Osteoblast (primary cell): ENCODE measurements around the gene PXDN. TPM values are rescaled to one million over a fixed set of nuclear protein-coding genes. Genes with fewer than 3 reads are reported as not detected.

Experiments used
- DNase-seq: peaks from one replicate; pipeline ENCODE4 v3.0.0; 2011; ENCODE audit warnings: low spot score, mixed read lengths; ENCODE audit not compliant: insufficient read length; ENCODE audit errors: missing footprints
- H2AFZ ChIP-seq: 2 replicates; pipeline ENCODE4 v1.6.0; 2011; ENCODE audit warnings: mild to moderate bottlenecking, low read length
- H3K27ac ChIP-seq: 2 replicates; pipeline ENCODE4 v1.5.1; 2011; ENCODE audit warnings: mild to moderate bottlenecking, low read depth, low read length, moderate library complexity
- H3K27me3 ChIP-seq: 2 replicates; pipeline ENCODE4 v1.6.0; 2012; ENCODE audit warnings: mild to moderate bottlenecking, control low read depth, inconsistent platforms, low read length, moderate library complexity; ENCODE audit not compliant: insufficient read depth
- H3K36me3 ChIP-seq: 2 replicates; pipeline ENCODE4 v1.5.1; 2011; ENCODE audit warnings: mild to moderate bottlenecking, low read length, control low read depth, moderate library complexity; ENCODE audit not compliant: insufficient read depth
- H3K4me1 ChIP-seq: 2 replicates; pipeline ENCODE4 v1.5.1; 2011; ENCODE audit warnings: mild to moderate bottlenecking, low read length, control low read depth, moderate library complexity; ENCODE audit not compliant: insufficient read depth
- H3K4me2 ChIP-seq: 2 replicates; pipeline ENCODE4 v1.6.0; 2011; ENCODE audit warnings: mild to moderate bottlenecking, low read length; ENCODE audit not compliant: insufficient read depth
- H3K4me3 ChIP-seq: fragments of 200-600 bp; sonication (generic); 3 replicates; pipeline ENCODE4 v1.5.1; 2012; ENCODE audit warnings: mild to moderate bottlenecking, low read length, inconsistent platforms; ENCODE audit not compliant: insufficient read depth
- H3K79me2 ChIP-seq: 2 replicates; pipeline ENCODE4 v1.6.0; 2012; ENCODE audit warnings: mild to moderate bottlenecking, low read length, control low read depth, inconsistent platforms; ENCODE audit not compliant: insufficient read depth
- H3K9me3 ChIP-seq: 2 replicates; pipeline ENCODE4 v1.5.1; 2011; ENCODE audit warnings: low read depth, low read length, control low read depth
- H4K20me1 ChIP-seq: 2 replicates; pipeline ENCODE4 v1.6.0; 2012; ENCODE audit warnings: mild to moderate bottlenecking, low read length, control low read depth; ENCODE audit not compliant: insufficient read depth
- CTCF ChIP-seq: IDR thresholded peaks from 2 replicates; pipeline ENCODE4 v1.5.1; 2011; ENCODE audit warnings: mild to moderate bottlenecking, low read depth, low read length, moderate library complexity; ENCODE audit errors: extremely low read depth
- total RNA-seq: library from RNA; depleted of rRNA; stranded (reverse); fragments of >200 nt; gene quantifications from 2 replicates; pipeline ENCODE4 v1.2.3, GENCODE V29; 2012

PXDN gene
- total RNA-seq, 1 donor: 307 TPM

- H4K20me1 ChIP-seq: peaks cover 13% of the 10 kb centered on the region
- H3K79me2 ChIP-seq: peaks cover 46% of the 10 kb centered on the region
- peak; percentile 70 for TF ChIP-seq CTCF
Observed at GRCh38 chr2:1742681-1743395, 1.5 kb downstream of the PXDN start.

DNA sequence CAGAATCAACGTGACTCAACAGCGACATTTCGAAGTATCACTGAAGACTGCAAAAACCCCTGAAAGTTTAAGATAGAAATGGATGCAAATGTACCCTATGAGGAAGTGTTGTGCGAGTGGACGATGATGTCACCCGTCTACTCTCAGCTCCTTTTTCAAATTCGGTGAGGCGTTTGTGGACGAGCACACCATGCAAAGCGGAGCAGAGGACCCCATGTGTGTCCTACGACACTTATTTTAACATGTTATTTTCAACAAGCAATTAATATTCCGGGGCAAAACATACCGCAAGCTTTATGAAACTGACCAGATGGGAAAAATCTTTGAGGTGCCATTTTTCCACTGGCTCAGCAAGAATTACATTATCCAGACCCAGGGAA lies 2.0 kb downstream of the PXDN start:
- peak overlapping the region; percentile 77 for H3K4me3 ChIP-seq
- peak overlapping the region; percentile 77 for H3K4me2 ChIP-seq
- peaks cover 13% of the 10 kb centered on the region for H4K20me1 ChIP-seq
- peaks cover 27% of the 10 kb centered on the region for H3K4me1 ChIP-seq
- peaks cover 6% of the 10 kb centered on the region for H3K36me3 ChIP-seq
- H3K79me2 ChIP-seq: peaks cover 47% of the 10 kb centered on the region
- peak; percentile 79 for DNase-seq
- peak overlapping the region; percentile 86 for H3K27ac ChIP-seq
- H3K27me3 ChIP-seq: peaks cover 7% of the 10 kb centered on the region
- no peak for TF ChIP-seq CTCF
- H3K9me3 ChIP-seq: no peaks in the 10 kb centered on the region
- no peak overlapping the region for H2AFZ ChIP-seq

More at GRCh38 chr2:1742681-1743395, 1.5 kb downstream of the PXDN start:
- peak; percentile 97 for DNase-seq
- peaks cover 9% of the 10 kb centered on the region for H3K27me3 ChIP-seq
- peak overlapping the region; percentile 77 for H3K4me3 ChIP-seq
- peaks cover 6% of the 10 kb centered on the region for H3K36me3 ChIP-seq
- H3K4me1 ChIP-seq: peaks cover 21% of the 10 kb centered on the region
- H3K27ac ChIP-seq: peak overlapping the region; percentile 86
- no peaks in the 10 kb centered on the region for H3K9me3 ChIP-seq
- H3K4me2 ChIP-seq: peak overlapping the region; percentile 77
- H2AFZ ChIP-seq: peak overlapping the region; percentile 5

GRCh38 chr2:1741851-1742250 lies 2.5 kb downstream of the PXDN start:
- Histone ChIP-seq H3K79me2 (peaks cover 47% of the 10 kb centered on the region), H3K9me3 (no peaks in the 10 kb centered on the region), H3K4me2 (peak overlapping the region; percentile 77), H3K4me3 (no peak overlapping the region), H3K4me1 (peaks cover 31% of the 10 kb centered on the region), H3K27me3 (peaks cover 3% of the 10 kb centered on the region), H3K27ac (peak overlapping the region; percentile 86), H2AFZ (no peak overlapping the region), H4K20me1 (peaks cover 13% of the 10 kb centered on the region), H3K36me3 (peaks cover 6% of the 10 kb centered on the region)
- DNase-seq: peak; percentile 35
- TF ChIP-seq CTCF: no peak

DNA sequence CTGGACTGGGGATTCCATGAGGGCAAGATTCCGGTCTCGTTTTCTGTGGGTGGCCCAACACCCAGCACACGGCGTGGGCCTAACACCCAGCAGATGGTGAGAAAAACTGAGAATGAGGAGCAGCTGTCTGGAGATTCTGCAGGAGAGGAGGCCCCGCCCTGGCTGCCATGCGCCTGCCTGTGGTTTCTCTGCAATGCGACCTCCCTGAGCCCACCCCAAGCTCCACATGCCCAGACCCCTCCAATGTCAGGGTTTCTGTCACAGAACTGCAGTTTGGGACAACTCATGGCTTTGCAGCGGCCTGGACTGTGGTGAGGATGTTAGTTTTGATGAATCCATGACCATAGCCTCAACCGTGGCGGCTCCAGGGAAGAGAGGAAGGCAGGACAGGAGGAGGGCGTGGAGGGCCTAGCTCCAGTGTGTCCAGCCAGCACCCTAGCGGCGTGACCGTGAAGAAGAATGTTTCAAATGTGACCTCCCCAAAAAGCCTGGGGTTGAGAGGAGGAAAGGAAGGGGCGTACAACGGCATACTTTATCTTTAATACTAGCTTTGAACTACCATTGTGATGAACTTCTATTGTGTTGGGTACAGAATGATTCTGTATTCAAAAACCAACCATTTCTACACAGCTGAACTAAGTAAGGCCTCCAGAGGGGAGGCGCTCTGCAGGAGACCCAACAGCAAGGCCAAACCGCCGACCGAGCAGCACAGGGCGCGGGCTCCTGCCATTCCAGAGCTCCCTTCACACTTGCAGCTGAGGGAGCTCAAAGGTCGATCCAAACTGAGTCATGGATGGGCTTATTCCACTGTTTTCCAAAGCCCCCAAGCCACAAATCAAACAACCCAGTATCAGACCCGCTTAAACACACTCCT lies 3.4 kb downstream of the PXDN start:
- no peak for TF ChIP-seq CTCF
- no peak overlapping the region for H3K27ac ChIP-seq
- peak; percentile 71 for DNase-seq
- H3K4me2 ChIP-seq: no peak overlapping the region
- no peak overlapping the region for H2AFZ ChIP-seq
- peaks cover 6% of the 10 kb centered on the region for H3K36me3 ChIP-seq
- no peaks in the 10 kb centered on the region for H3K9me3 ChIP-seq
- H3K27me3 ChIP-seq: no peaks in the 10 kb centered on the region
- peaks cover 56% of the 10 kb centered on the region for H3K79me2 ChIP-seq
- H3K4me1 ChIP-seq: peaks cover 40% of the 10 kb centered on the region
- no peak overlapping the region for H3K4me3 ChIP-seq
- peaks cover 13% of the 10 kb centered on the region for H4K20me1 ChIP-seq
